ENCODE data around the gene TAF4.

TAF4 gene

GRCh38 chr20:62008643-62009183, 57.0 kb downstream of the TAF4 start:
- no peak overlapping the region for H3K9ac ChIP-seq (ENCODE audit: low read depth, low read length)
- H3K4me1 ChIP-seq (ENCODE audit: insufficient read depth, low read length) = no peaks in the 10 kb centered on the region
- H3K36me3 ChIP-seq (ENCODE audit: insufficient read depth, low read length) = peaks cover 12% of the 10 kb centered on the region; the same call in 1 of the 2 replicates
- H3K9me3 ChIP-seq (ENCODE audit: control insufficient read depth, insufficient read depth, low read length) = no peaks in the 10 kb centered on the region

GRCh38 chr20:62007127-62007647, 58.5 kb downstream of the TAF4 start:
- Histone ChIP-seq H3K36me3 (ENCODE audit: insufficient read depth, low read length) (peaks cover 11% of the 10 kb centered on the region; the same call in 1 of the 2 replicates), H3K4me1 (ENCODE audit: insufficient read depth, low read length) (no peaks in the 10 kb centered on the region), H3K9ac (ENCODE audit: low read depth, low read length) (no peak overlapping the region), H3K9me3 (ENCODE audit: control insufficient read depth, insufficient read depth, low read length) (no peaks in the 10 kb centered on the region)

GRCh38 chr20:62006482-62006881, 59.2 kb downstream of the TAF4 start:
- no peaks in the 10 kb centered on the region for H3K4me1 ChIP-seq (ENCODE audit: insufficient read depth, low read length)
- no peaks in the 10 kb centered on the region for H3K9me3 ChIP-seq (ENCODE audit: control insufficient read depth, insufficient read depth, low read length)
- no peak overlapping the region for H3K9ac ChIP-seq (ENCODE audit: low read depth, low read length)
- peaks cover 15% of the 10 kb centered on the region; the same call in 1 of the 2 replicates for H3K36me3 ChIP-seq (ENCODE audit: insufficient read depth, low read length)

- Histone ChIP-seq H3K9ac (ENCODE audit: low read depth, low read length) (no peak overlapping the region), H3K9me3 (ENCODE audit: control insufficient read depth, insufficient read depth, low read length) (no peaks in the 10 kb centered on the region), H3K4me1 (ENCODE audit: insufficient read depth, low read length) (no peaks in the 10 kb centered on the region), H3K36me3 (ENCODE audit: insufficient read depth, low read length) (peaks cover 15% of the 10 kb centered on the region; the same call in 1 of the 2 replicates)
Measured at GRCh38 chr20:62004614-62005013, 61.1 kb downstream of the TAF4 start.

GRCh38 chr20:62003567-62004405, 61.9 kb downstream of the TAF4 start:
- H3K9ac ChIP-seq (ENCODE audit: low read depth, low read length) = no peak overlapping the region
- no peaks in the 10 kb centered on the region for H3K9me3 ChIP-seq (ENCODE audit: control insufficient read depth, insufficient read depth, low read length)
- H3K4me1 ChIP-seq (ENCODE audit: insufficient read depth, low read length) = no peaks in the 10 kb centered on the region
- H3K36me3 ChIP-seq (ENCODE audit: insufficient read depth, low read length) = peaks cover 15% of the 10 kb centered on the region; the same call in 1 of the 2 replicates

- Histone ChIP-seq H3K9me3 (ENCODE audit: control insufficient read depth, insufficient read depth, low read length) (no peaks in the 10 kb centered on the region), H3K36me3 (ENCODE audit: insufficient read depth, low read length) (peaks cover 15% of the 10 kb centered on the region; the same call in 1 of the 2 replicates)
Measured at GRCh38 chr20:62002882-62003480, 62.7 kb downstream of the TAF4 start.

GRCh38 chr20:62001178-62001715, 64.4 kb downstream of the TAF4 start:
- Histone ChIP-seq H3K9me3 (ENCODE audit: control insufficient read depth, insufficient read depth, low read length) (no peaks in the 10 kb centered on the region), H3K4me1 (ENCODE audit: insufficient read depth, low read length) (no peaks in the 10 kb centered on the region), H3K9ac (ENCODE audit: low read depth, low read length) (no peak overlapping the region), H3K36me3 (ENCODE audit: insufficient read depth, low read length) (peaks cover 10% of the 10 kb centered on the region; the same call in 1 of the 2 replicates)

More at GRCh38 chr20:62002882-62003480, 62.7 kb downstream of the TAF4 start:
- no peaks in the 10 kb centered on the region for H3K4me1 ChIP-seq (ENCODE audit: insufficient read depth, low read length)
- H3K9ac ChIP-seq (ENCODE audit: low read depth, low read length) = no peak overlapping the region

GRCh38 chr20:61998343-61999121, 67.1 kb downstream of the TAF4 start:
- H3K9me3 ChIP-seq (ENCODE audit: control insufficient read depth, insufficient read depth, low read length) = no peaks in the 10 kb centered on the region

GRCh38 chr20:61997891-61998290, 67.8 kb downstream of the TAF4 start:
- Histone ChIP-seq H3K9me3 (ENCODE audit: control insufficient read depth, insufficient read depth, low read length) (no peaks in the 10 kb centered on the region), H3K4me1 (ENCODE audit: insufficient read depth, low read length) (no peaks in the 10 kb centered on the region), H3K36me3 (ENCODE audit: insufficient read depth, low read length) (peaks cover 14% of the 10 kb centered on the region), H3K9ac (ENCODE audit: low read depth, low read length) (no peak overlapping the region)

More at GRCh38 chr20:61998343-61999121, 67.1 kb downstream of the TAF4 start:
- peaks cover 14% of the 10 kb centered on the region for H3K36me3 ChIP-seq (ENCODE audit: insufficient read depth, low read length)
- H3K4me1 ChIP-seq (ENCODE audit: insufficient read depth, low read length) = no peaks in the 10 kb centered on the region
- H3K9ac ChIP-seq (ENCODE audit: low read depth, low read length) = no peak overlapping the region

GRCh38 chr20:61997372-61997771, 68.3 kb downstream of the TAF4 start:
- peaks cover 18% of the 10 kb centered on the region for H3K36me3 ChIP-seq (ENCODE audit: insufficient read depth, low read length)
- no peaks in the 10 kb centered on the region for H3K9me3 ChIP-seq (ENCODE audit: control insufficient read depth, insufficient read depth, low read length)
- H3K4me1 ChIP-seq (ENCODE audit: insufficient read depth, low read length) = no peaks in the 10 kb centered on the region
- H3K9ac ChIP-seq (ENCODE audit: low read depth, low read length) = no peak overlapping the region

GRCh38 chr20:61994546-61994945, 71.1 kb downstream of the TAF4 start:
- Histone ChIP-seq H3K4me1 (ENCODE audit: insufficient read depth, low read length) (no peaks in the 10 kb centered on the region), H3K9ac (ENCODE audit: low read depth, low read length) (no peak overlapping the region), H3K9me3 (ENCODE audit: control insufficient read depth, insufficient read depth, low read length) (no peaks in the 10 kb centered on the region), H3K36me3 (ENCODE audit: insufficient read depth, low read length) (peaks cover 23% of the 10 kb centered on the region)

GRCh38 chr20:61993058-61993457, 72.6 kb downstream of the TAF4 start:
- Histone ChIP-seq H3K9ac (ENCODE audit: low read depth, low read length) (no peak overlapping the region), H3K4me1 (ENCODE audit: insufficient read depth, low read length) (no peaks in the 10 kb centered on the region), H3K36me3 (ENCODE audit: insufficient read depth, low read length) (peaks cover 23% of the 10 kb centered on the region), H3K9me3 (ENCODE audit: control insufficient read depth, insufficient read depth, low read length) (no peaks in the 10 kb centered on the region)

GRCh38 chr20:61991476-61991875, 74.2 kb downstream of the TAF4 start:
- H3K9me3 ChIP-seq (ENCODE audit: control insufficient read depth, insufficient read depth, low read length) = no peaks in the 10 kb centered on the region
- peaks cover 26% of the 10 kb centered on the region for H3K36me3 ChIP-seq (ENCODE audit: insufficient read depth, low read length)
- H3K4me1 ChIP-seq (ENCODE audit: insufficient read depth, low read length) = no peaks in the 10 kb centered on the region
- H3K9ac ChIP-seq (ENCODE audit: low read depth, low read length) = no peak overlapping the region

GRCh38 chr20:61990484-61990883, 75.2 kb downstream of the TAF4 start:
- Histone ChIP-seq H3K9me3 (ENCODE audit: control insufficient read depth, insufficient read depth, low read length) (no peaks in the 10 kb centered on the region), H3K4me1 (ENCODE audit: insufficient read depth, low read length) (no peaks in the 10 kb centered on the region), H3K36me3 (ENCODE audit: insufficient read depth, low read length) (peaks cover 24% of the 10 kb centered on the region)

More at GRCh38 chr20:61990484-61990883, 75.2 kb downstream of the TAF4 start:
- H3K9ac ChIP-seq (ENCODE audit: low read depth, low read length) = no peak overlapping the region

All from ES-I3 (cell line).